ENCODE results near the gene LIX1.
"Not testable (repeated sequence)": the region's sequence is repeated elsewhere in the genome, so short reads cannot be mapped to it uniquely, and the experiment has no call there.

The LIX1 gene

DNA sequence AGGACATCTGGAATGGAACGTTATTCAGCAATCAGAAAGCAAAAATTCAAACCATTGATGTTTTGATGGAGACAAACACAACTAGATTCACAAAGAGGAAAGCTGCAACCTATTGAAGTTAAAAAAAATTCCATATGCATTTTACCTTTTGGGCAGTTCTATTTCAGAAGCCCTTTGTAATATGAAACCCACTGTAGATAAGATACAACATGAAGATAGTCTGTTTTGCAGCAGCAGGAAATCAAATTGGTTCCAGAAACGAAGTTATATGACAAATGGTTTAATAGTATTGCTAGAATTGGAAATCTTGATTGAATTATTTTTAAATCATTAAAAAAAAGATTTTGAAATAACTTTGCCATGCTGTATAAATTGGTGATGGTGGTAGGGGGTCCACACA lies 872 bp downstream of the LIX1 start:
- no peak for DNase-seq (ENCODE audit: low spot score)

DNA sequence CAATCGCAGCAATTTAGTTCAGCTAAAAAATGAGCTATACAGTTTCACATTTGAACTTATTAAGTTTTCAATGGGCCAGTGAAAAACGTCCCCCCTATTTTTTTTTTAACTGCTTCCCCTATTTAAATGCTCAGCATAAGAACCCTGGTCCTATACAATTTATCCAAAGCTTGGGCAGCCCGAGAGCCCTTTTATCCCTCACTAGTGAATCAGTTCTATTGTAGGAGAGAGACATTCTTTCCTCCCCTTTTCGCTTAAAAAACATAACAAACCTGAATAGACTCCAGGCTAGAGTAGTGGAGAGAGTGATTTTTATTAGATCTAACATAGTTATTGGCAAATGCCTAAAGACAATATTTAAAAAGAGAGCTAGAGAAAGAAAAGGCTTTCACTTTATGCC lies 1.4 kb downstream of the LIX1 start:
- no peak for DNase-seq (ENCODE audit: low spot score)

- not testable (repeated sequence) for DNase-seq (ENCODE audit: low spot score)
Observed at GRCh38 chr5:97140250-97140649, 2.2 kb downstream of the LIX1 start.

GRCh38 chr5:97136475-97136874 lies 5.9 kb downstream of the LIX1 start:
- no peak for DNase-seq (ENCODE audit: low spot score)

DNA sequence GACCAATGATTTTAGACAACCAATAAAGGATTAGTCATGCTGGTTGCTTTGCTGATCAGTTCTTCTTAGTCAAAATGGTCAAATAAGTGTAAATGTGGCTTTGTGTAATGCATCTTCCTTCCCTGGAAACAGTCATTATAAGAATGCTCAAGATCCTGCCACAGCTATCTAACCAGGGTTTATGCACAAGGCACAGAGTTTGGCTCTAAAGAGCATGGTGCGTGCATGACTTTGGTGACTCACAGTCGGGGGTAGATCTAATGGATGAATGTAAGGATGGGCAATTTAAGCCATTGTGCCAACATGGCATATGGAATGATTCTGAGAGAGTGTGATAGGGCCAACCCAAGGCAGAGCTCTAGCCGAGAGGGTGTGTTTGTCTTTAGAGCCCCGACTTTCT lies 6.5 kb downstream of the LIX1 start:
- no peak for DNase-seq (ENCODE audit: low spot score)

- DNase-seq (ENCODE audit: low spot score): no peak
Observed at GRCh38 chr5:97134634-97135033, 7.8 kb downstream of the LIX1 start.

DNA sequence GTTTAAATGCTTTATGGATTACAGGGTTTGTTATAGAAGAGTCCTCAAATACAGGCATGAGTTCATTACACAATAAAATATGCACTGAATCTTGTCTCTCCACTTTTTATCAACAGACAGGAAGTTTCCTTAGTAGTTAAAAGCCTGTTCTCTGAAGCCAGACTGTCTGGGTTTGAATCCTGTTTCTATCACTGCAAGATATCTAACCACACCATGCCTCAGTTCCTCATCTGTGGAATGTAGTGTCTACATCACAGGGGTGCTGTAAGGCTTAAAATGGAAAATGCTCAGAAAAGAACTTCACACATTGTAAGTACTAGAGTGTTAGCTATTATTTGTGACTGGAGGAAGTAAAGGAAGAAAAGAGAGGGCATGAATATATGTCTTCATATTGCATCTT lies 9.3 kb downstream of the LIX1 start:
- no peak for DNase-seq (ENCODE audit: low spot score)

DNA sequence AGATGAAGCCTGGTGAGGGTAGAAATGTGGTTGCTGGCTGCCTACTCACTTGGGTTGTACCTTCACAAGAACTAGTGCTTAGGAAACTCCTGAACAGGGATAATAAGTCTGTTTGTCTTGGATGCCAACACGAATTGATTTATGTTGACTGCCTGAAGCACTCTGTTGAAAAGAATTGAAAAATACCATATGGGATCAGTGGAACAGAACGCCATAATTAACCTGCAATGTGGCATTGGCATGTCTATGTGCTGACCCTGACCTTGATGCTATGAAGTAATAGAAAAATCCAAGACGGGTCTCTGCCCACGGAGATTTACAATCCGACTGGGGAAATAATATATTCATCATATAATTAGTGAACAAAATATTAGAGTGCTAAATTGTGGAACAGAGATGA lies 10.5 kb downstream of the LIX1 start:
- no peak for DNase-seq (ENCODE audit: low spot score)

- no peak for DNase-seq (ENCODE audit: low spot score)
Observed at GRCh38 chr5:97131139-97131710, 11.2 kb downstream of the LIX1 start.

GRCh38 chr5:97127727-97128126 lies 14.7 kb downstream of the LIX1 start:
- DNase-seq (ENCODE audit: low spot score): no peak

- no peak for DNase-seq (ENCODE audit: low spot score)
Observed at GRCh38 chr5:97125125-97125683, 17.2 kb downstream of the LIX1 start.

GRCh38 chr5:97124335-97124734 lies 18.1 kb downstream of the LIX1 start:
- no peak for DNase-seq (ENCODE audit: low spot score)

DNA sequence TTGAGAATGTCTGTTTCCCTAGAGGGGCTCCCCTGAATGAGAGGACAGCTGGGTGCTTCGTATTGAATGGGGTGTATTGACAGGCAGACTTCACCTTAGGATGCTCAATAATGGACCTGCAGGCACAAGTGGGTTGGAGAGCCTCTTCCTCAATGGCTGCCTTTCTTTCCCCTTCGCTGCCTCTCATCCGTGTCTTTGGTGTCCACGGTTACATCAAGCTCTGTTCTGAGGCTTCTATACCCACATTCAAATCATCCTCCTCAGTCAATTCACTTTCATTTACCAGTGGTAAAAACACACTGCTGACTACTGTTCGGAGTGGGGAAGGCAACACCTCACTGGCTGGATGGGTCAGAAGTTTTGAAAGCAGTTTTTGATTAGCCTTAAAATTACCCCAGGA lies 20.6 kb downstream of the LIX1 start:
- DNase-seq (ENCODE audit: low spot score): no peak

DNA sequence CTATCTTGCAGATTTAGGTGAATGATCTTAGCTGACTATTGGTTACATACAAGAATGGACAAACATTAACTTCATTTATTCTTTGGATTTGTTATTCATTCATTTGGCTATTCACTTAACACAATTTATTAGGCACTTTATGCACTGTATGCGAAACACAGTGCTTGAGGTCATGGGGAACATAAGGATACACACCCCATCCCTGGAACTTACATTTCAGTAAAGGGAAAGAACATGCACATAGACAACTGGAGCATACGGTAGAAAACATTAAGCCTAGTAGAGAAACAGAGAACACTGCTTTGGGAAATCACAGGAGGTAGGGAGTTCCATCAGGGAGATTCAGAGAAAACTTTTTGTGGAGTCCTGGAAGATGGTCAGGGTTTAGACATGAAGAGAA lies 22.2 kb downstream of the LIX1 start:
- DNase-seq (ENCODE audit: low spot score): no peak

GRCh38 chr5:97119007-97119390 lies 23.4 kb downstream of the LIX1 start:
- DNase-seq (ENCODE audit: low spot score): no peak

- no peak for DNase-seq (ENCODE audit: low spot score)
Observed at GRCh38 chr5:97118261-97119006, 24.0 kb downstream of the LIX1 start.

DNA sequence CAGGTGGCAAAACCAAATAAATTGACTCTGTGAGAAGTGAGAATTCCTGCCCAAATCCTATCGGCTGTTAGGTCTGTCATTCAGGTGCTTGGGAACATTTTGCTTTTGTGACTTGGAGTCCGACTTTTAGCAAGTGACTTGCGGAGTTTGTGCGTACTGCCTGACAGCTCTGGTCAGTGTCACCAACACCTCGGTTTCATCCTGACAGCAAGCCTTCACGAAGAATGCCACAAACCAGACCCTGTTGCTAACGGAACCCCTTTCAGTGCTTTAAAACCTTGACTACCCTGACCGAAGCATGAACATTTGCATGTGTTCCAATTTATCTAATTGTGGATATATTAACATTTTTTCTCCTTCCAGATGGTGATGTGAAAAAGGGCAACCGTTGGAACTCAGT lies 26.5 kb downstream of the LIX1 start:
- DNase-seq (ENCODE audit: low spot score): no peak

DNA sequence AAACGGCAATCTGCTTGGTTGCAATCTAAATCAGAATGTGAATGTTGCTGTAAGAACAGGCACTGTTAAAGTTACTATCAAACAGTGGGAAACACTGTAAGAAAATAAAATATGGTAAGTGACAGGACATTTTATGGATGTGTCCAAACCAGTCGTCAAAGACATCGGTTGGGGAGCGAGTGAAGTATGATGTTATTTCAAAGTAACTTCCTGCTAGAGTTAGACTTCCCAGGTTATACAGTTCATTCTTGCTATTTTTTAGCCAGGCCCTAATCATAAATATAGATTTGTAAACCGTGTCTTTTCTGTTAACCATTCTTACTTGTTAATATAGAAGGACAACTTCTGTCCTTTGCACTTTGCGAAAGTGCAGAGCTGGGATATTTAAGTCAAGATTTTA lies 30.2 kb downstream of the LIX1 start:
- no peak for DNase-seq (ENCODE audit: low spot score)

DNA sequence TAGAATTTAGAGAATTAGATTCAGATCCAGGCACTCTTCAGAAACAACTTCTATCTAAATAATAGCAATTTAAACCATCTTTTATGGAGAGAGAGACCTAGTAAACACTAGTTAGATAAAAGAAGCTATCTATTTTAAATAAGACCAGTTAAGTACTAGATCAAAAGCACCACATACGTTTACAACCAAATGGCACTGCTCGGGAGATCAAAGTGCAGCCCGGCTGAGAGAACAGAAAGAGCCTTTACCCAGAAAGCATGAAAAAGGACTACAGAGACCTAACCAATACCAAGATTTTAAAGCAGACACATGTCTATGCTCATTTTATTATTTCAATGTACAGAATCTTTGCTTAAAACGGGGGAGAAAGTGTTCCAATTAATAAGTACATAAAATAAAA lies 30.8 kb downstream of the LIX1 start:
- no peak for DNase-seq (ENCODE audit: low spot score)

DNA sequence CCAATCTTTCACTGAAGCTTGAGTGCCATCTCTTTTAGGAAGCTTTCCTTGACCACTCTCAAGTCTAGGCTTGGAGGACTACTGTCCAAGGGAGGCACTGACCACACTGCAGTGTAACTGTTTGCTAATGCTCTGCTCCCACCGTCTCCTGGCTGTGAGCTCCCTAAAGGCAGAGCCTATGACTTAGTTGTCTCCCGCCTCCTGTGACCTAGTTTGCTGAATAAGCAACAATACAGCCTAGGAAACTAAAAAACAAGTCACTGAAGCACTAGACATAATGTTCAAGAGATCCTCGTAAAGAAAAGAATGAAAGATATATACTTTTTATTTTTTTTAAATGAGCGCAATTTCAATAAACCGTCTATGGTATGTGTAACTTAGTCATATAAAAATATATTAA lies 31.4 kb downstream of the LIX1 start:
- no peak for DNase-seq (ENCODE audit: low spot score)

DNA sequence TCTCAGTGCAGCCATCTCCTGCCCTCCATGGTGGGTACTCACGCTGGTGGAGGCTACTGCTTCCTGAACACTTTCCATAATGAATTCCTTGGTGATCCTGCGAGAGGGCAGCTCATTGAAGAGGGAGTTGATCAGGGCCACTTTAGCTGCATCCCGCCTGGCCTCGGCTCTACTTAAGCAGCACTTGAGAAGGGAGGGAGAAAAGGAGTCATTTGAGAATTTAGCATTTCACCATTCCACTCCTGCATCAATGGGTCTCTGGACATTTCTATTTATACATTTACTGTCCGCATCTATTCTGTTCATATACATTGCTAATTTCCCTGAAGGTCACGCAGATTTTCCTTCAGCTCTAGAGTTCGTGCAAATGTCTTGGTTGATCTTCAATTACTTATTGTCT lies 35.1 kb downstream of the LIX1 start:
- DNase-seq (ENCODE audit: low spot score): no peak

GRCh38 chr5:97106216-97106581 lies 36.2 kb downstream of the LIX1 start:
- DNase-seq (ENCODE audit: low spot score): no peak

- no peak for DNase-seq (ENCODE audit: low spot score)
Observed at GRCh38 chr5:97105501-97106215, 36.8 kb downstream of the LIX1 start.
